GM21381 (cell line): ENCODE results near the gene ABCB1.

ENCODE experiments used
- ATAC-seq: cut with Tn5 transposase; IDR thresholded peaks from one replicate; pipeline ENCODE4 v1.9.1; 2021; ENCODE audit warnings: mild to moderate bottlenecking, moderate library complexity; ENCODE audit not compliant: unreplicated experiment

The ABCB1 gene

GRCh38 chr7:87517136-87517815 lies 83.4 kb downstream of the ABCB1 start:
- no peak for ATAC-seq

GRCh38 chr7:87513735-87514335 lies 86.8 kb downstream of the ABCB1 start:
- no peak for ATAC-seq

- ATAC-seq, result no peak
Observed at GRCh38 chr7:87512906-87513305, 87.8 kb downstream of the ABCB1 start.

- no peak for ATAC-seq
Observed at GRCh38 chr7:87511510-87511909, 89.2 kb downstream of the ABCB1 start.

GRCh38 chr7:87510411-87510875 lies 90.2 kb downstream of the ABCB1 start:
- ATAC-seq, result no peak

- no peak for ATAC-seq
Observed at GRCh38 chr7:87507446-87507845, 93.2 kb downstream of the ABCB1 start.

GRCh38 chr7:87506246-87507180 lies 94.2 kb downstream of the ABCB1 start:
- no peak for ATAC-seq

- ATAC-seq, result no peak
Observed at GRCh38 chr7:87505557-87506245, 95.0 kb downstream of the ABCB1 start.

- ATAC-seq, result no peak
Observed at GRCh38 chr7:87505122-87505521, 95.6 kb downstream of the ABCB1 start.

- ATAC-seq, result no peak
Observed at GRCh38 chr7:87499494-87499893, 101.2 kb downstream of the ABCB1 start.

GRCh38 chr7:87498893-87499292 lies 101.8 kb downstream of the ABCB1 start:
- no peak for ATAC-seq

- ATAC-seq, result no peak
Observed at GRCh38 chr7:87497482-87497881, 103.2 kb downstream of the ABCB1 start.

GRCh38 chr7:87495366-87495765 lies 105.3 kb downstream of the ABCB1 start:
- ATAC-seq, result no peak

- ATAC-seq, result no peak
Observed at GRCh38 chr7:87494454-87494853, 106.2 kb downstream of the ABCB1 start.

GRCh38 chr7:87483131-87483530 lies 117.6 kb downstream of the ABCB1 start:
- ATAC-seq, result no peak

- ATAC-seq, result no peak
Observed at GRCh38 chr7:87482115-87482514, 118.6 kb downstream of the ABCB1 start.

GRCh38 chr7:87480386-87480785 lies 120.3 kb downstream of the ABCB1 start:
- no peak for ATAC-seq

GRCh38 chr7:87479951-87480350 lies 120.7 kb downstream of the ABCB1 start:
- ATAC-seq, result no peak

GRCh38 chr7:87476179-87476557 lies 124.5 kb downstream of the ABCB1 start:
- no peak for ATAC-seq

GRCh38 chr7:87475359-87476178 lies 125.1 kb downstream of the ABCB1 start, which contains the start of gene ABCB4:
TSS of gene ABCB4 (minus strand) at chr7:87475680. CDS start at chr7:87475465, 215 bp downstream.
- ATAC-seq, result peak; percentile 16
